AG09319 (cell line): ENCODE measurements around the gene FNDC11.

Source experiments
- DNase-seq: peaks from one replicate; pipeline ENCODE4 v3.0.0-alpha.2; 2010; ENCODE audit warnings: low read depth; ENCODE audit errors: extremely low read depth
- CTCF ChIP-seq: IDR thresholded peaks from 2 replicates; pipeline ENCODE4 v1.5.1; 2011; ENCODE audit warnings: low read depth, mild to moderate bottlenecking, inconsistent platforms, low read length, moderate library complexity

Gene FNDC11

DNA sequence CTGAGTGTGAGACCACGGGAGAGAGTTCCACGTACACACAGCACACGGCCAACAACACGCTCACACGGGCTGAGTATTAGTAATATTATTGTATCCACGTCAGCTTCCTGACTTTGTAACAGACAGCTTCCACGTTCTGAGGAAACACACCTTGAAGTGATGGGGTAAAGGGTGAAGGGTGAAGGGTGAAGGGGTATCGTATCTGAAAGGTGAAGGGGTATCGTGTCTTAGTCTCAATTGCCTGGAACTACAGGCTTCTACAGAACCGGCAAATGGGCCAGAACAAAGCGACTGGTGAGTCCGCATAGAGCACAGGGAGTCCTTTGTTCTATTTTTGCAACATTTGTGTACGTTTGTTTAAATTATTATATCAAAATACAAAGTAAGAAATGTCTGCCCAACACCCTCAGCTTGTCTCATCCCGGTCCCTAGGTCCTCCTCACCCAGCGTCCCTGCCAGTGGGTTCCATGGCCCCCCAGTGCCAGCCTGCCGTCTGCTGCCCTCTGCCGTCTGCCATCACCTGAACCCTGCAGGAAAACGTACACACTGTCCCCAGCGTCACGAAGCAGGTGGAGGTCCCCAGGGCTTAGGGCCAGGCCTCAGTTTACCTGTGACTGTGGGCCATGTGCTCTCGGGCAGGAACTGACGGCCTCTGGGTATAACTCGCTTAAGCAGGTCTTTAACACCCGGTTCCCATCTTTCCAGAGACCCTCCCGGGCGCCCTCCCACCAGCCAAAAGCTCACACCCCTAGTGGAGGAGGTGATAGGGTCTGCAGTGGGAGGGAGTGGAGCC is 24.5 kb downstream of the FNDC11 start:
- DNase-seq: no peak
- no peak for TF ChIP-seq CTCF

DNA sequence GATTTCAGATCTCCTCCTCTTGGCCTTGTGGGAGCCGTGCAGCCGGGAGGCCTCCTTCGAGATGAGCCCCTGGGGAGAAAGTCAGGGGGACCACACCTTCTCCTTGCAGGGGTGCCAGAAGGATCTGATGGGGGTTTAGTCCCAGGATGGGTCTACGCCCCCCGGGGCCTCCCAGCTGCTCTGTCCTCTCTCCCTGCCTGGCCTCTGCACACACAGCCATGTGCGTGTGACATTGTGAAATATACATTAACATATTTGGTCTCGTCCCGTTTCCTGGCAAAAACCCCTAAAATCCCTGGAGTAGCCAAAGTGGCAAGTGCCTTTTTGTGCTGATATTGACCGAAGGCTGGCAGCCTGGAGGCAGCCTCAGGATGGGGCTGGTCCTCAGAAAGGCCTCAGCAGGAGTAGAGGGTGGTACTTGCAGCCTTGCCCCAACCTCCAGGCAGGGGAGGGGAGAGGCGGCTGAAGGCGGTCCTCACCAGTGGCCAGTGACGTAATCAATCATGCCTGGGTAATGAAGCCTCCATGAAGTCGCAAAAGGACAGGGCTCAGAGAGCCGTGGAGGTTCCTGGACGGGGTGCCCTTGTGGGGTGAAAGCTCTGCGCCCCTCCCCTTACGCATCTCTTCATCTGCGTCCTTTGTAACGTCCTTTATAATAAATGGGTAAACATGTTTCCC is 25.2 kb downstream of the FNDC11 start:
- DNase-seq: no peak
- TF ChIP-seq CTCF: no peak

GRCh38 chr20:63580796-63581461 is 27.0 kb downstream of the FNDC11 start:
- no peak for DNase-seq
- peak; percentile 30 for TF ChIP-seq CTCF

GRCh38 chr20:63582382-63583063 is 28.6 kb downstream of the FNDC11 start:
- DNase-seq: no peak
- no peak for TF ChIP-seq CTCF

DNA sequence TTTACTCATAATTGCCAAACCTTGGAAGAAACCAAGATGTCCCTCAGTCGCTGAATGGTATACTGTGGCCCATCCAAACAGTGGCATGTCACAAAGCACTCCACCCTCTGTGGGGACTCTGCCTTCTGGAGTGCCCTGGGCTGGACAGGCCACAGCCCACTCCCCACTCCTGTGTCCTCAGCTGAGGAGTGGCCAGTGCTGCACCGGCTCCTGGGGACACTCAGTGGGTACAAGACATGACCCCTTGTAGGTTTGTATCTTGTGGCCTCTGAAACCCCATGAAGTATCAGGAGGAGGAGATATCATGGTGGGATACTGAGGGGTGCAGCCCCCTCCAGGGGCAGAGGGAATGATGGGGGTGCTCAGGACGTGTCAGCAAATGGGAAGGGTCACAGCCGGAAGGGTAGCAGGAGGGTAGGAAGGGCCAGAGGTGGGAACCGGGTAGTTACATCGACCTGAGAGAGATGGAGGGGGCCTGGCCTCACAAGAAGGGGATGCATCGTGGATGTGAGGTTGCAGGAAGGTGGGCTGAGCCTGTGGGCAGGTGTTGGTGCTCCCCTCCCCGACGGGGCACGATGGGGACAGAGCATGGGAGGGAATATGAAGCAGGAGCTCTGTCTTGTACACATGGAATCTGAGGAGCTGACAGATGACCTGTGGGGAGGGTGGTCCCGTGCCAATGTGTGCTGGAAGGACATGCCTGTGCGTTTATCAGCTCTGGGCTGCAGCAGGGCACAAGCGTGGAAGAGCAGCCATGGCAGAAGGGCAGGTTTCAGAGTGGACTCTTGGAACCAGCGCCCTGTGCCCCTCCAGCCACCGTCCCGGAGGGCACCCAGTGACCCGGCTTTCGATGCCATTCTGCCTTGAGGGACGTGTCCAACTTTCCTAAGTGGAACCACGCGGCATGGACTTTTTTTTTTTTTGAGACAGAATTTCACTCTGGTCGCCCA is 31.9 kb downstream of the FNDC11 start:
- DNase-seq: no peak

More for the DNA sequence above, 31.9 kb downstream of the FNDC11 start:
- TF ChIP-seq CTCF: no peak
